ENCODE results near the gene MUC6. TPM values are rescaled to one million over a fixed set of nuclear protein-coding genes. Genes with fewer than 3 reads are reported as not detected.

The MUC6 gene
- total RNA-seq, 1 donor from 2014 or later, result not detected

DNA sequence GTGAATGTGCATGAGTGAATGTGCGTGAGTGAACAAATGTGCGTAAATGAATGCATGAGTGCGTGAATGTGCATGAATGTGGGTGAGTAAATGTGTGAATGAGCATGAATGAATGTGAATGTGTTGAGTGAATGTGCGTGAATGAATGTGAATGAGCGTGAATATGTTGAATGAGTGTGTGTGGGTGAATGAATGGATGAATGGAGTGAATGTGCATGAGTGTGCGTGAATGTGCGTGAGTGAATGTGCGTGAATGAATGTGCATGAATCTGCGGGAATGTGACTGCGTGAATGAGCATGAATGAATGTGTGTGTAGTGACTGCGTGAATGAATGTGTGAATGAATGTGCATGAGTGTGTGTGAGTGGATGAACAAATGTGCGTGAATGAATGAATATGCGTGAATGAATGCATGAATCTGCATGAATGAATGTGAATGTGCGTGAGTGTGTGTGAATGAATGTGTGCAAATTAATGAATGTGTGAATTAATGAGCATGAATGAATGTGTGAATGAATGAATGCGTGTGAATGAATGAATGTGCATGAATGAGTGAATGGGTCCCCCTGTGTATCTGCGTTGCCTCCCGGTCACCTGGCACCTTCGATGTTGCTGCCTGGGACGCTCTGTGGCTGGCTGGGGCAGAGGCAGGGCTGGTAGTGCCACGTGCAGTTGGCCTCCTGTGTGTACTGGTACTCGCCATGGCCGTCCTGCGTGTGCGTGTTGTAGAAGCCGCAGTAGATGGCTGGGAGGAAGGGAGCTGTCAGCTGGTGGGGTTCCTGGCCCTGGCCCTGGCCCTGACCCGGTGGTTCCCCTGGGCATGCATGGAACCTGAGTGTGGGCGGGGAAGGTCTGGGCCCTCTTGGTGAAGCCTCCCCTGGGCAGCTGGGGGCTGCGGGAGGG is 13.4 kb downstream of the MUC6 start:
- peak; percentile 97 for FAIRE-seq
- no peak for TF ChIP-seq CTCF (IDR thresholded peaks at IDR 0.05; ENCODE audit: insufficient read depth, low read length, severe bottlenecking)
- DNase-seq (ENCODE audit: low read depth), result no peak
- no peaks in the 10 kb centered on the region for H3K27me3 ChIP-seq (ENCODE audit: control insufficient read depth, insufficient read depth, low read length)
- no peak overlapping the region for H3K4me3 ChIP-seq (ENCODE audit: low read depth, low read length)
- H3K36me3 ChIP-seq (ENCODE audit: control insufficient read depth, insufficient read depth, low read length), result no peaks in the 10 kb centered on the region

DNA sequence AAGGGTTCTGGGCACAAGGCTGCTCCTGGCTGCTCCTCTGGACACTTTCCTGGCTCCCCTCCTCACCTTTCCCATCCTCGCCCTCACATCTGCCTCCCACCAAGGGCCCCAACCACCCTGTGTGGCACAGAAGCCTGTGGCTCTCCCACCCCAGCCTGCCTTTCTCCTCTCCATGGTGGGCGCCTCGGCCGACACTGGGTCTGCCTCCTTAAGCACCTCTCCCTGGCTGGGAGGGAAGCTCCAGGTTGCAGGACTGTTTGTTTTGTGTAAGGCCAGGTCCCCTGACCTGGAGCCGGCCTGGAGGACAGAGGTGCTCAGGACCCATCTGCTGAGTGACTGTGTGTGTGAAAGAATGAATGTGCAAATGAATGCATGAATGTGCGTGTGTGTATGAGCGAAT is 14.1 kb downstream of the MUC6 start:
- Histone ChIP-seq H3K27me3 (ENCODE audit: control insufficient read depth, insufficient read depth, low read length) (no peaks in the 10 kb centered on the region), H3K36me3 (ENCODE audit: control insufficient read depth, insufficient read depth, low read length) (no peaks in the 10 kb centered on the region), H3K4me3 (ENCODE audit: low read depth, low read length) (no peak overlapping the region)
- FAIRE-seq (no peak), DNase-seq (ENCODE audit: low read depth) (no peak)
- TF ChIP-seq CTCF (IDR thresholded peaks at IDR 0.05; ENCODE audit: insufficient read depth, low read length, severe bottlenecking), result no peak

DNA sequence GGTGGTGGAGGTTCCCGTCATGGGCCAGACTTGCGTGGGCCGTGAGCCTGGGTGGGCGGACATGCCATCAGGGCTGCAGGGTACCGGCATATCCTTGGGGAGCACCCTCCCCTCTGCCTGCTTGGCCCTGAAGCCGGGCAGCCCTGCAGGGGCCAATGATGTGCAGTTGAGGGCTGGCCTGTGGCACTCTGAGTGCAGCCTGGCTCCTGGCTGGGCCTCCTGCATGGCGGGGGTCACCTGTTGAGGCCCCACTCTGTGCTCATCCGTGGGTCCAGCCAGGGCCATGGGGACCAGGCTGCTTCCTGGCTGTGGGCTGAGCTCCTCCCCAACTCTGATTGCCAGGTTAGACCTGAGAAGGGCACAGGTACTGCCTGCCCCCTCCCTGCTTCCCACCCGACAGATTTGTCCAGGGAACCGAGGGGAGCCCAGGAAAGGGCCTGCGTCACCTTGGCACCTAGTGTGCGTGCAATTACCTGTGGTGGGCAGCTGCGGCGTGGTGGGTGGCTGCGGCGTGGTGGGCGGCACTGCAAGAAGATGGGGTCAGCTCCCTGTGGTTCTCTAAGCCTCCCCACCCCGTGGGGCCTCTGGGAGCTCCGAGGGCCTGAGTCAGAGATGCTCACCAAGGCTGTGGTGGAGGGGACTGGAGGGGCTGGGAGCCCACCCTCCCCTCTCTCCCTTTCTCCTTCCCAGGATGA is 16.2 kb downstream of the MUC6 start:
- Histone ChIP-seq H3K36me3 (ENCODE audit: control insufficient read depth, insufficient read depth, low read length) (no peaks in the 10 kb centered on the region), H3K27me3 (ENCODE audit: control insufficient read depth, insufficient read depth, low read length) (no peaks in the 10 kb centered on the region), H3K4me3 (ENCODE audit: low read depth, low read length) (no peak overlapping the region)
- FAIRE-seq (no peak), DNase-seq (ENCODE audit: low read depth) (no peak)
- TF ChIP-seq CTCF (IDR thresholded peaks at IDR 0.05; ENCODE audit: insufficient read depth, low read length, severe bottlenecking), result no peak

DNA sequence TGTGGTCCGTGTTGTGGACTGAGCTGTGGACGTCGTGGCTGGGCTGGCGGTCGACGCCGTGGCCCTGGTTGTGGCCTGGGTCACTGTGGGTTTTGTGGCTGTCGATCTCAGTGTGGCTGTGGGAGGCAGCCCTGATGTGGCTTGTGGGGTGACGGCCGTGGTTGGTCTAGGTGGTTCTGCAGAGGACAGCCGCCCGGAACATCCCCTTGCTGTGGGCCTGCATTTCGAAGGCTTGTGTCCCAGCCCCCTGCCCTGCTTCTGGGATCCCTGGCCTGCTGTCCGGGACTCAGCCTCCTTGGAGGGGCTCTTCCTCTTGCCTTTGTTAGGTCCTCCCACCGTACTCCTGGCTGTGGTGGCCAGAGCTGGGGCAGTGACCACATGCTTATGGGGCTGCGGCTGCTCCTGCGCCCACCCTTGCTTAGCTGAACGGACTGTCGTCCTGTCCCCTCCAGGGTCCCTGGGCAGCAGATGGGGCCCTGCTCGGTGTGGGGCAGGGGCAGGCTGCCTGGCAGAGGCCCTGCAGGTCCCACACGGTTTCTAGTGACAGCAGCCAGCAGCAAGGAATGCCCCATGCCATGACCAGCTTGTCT is 17.1 kb downstream of the MUC6 start:
- Histone ChIP-seq H3K27me3 (ENCODE audit: control insufficient read depth, insufficient read depth, low read length) (no peaks in the 10 kb centered on the region), H3K4me3 (ENCODE audit: low read depth, low read length) (no peak overlapping the region), H3K36me3 (ENCODE audit: control insufficient read depth, insufficient read depth, low read length) (no peaks in the 10 kb centered on the region)
- DNase-seq (ENCODE audit: low read depth) (no peak), FAIRE-seq (no peak)
- TF ChIP-seq CTCF (IDR thresholded peaks at IDR 0.05; ENCODE audit: insufficient read depth, low read length, severe bottlenecking), result no peak

DNA sequence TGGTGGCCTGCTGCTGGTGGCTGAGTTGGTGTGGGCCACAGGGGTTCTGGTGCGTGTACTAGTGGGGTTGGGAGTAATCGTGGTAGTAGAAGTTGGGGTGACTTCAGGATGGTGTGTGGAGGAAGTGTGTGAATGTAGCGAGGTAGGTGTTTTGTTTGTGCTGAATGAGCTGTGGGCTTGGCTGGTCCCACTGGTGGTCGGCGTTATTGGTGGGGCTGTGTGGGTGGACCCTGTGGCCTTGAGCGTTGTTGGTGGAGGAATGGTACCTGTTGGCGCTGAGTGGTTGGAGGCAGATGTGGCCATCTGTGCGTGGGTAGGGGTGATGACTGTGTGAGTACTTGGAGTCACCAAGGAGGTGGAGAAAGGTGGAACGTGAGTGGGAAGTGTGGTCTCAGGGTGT is 18.4 kb downstream of the MUC6 start:
- FAIRE-seq, result no peak
- DNase-seq (ENCODE audit: low read depth), result no peak
- TF ChIP-seq CTCF (IDR thresholded peaks at IDR 0.05; ENCODE audit: insufficient read depth, low read length, severe bottlenecking), result no peak
- H3K4me3 ChIP-seq (ENCODE audit: low read depth, low read length), result no peak overlapping the region
- H3K36me3 ChIP-seq (ENCODE audit: control insufficient read depth, insufficient read depth, low read length), result no peaks in the 10 kb centered on the region
- H3K27me3 ChIP-seq (ENCODE audit: control insufficient read depth, insufficient read depth, low read length), result no peaks in the 10 kb centered on the region

Measured in bronchial epithelial cell (primary cell).